DMS153 (cell line): ENCODE data around the gene IFT22.
"Not testable (repeated sequence)": the region's sequence is repeated elsewhere in the genome, so short reads cannot be mapped to it uniquely, and the experiment has no call there.

ENCODE experiments used
- DNase-seq: peaks from one replicate; lab custom pipeline; 2025; lab: John Stamatoyannopoulos, UW

IFT22 gene

DNA sequence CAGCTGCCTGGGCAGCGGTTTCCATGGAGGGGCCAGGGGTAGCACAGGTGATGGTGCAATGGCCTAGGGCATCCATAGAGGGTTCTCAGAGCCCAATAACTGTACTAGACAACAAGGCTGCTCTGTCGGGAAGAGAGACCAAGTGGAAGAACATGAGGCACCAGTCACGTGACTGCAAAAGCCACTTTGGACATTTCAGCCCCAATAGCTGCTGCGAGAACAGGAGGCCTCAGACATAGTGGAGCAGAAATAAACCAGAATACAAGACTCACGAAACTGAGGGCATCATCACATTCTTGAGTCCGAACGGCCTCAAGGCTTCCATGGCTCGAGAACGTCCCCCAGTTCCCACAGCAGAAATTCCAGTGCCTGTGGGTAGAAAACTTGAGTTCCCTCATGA, 44.5 kb downstream of the IFT22 start:
- no peak for DNase-seq

DNA sequence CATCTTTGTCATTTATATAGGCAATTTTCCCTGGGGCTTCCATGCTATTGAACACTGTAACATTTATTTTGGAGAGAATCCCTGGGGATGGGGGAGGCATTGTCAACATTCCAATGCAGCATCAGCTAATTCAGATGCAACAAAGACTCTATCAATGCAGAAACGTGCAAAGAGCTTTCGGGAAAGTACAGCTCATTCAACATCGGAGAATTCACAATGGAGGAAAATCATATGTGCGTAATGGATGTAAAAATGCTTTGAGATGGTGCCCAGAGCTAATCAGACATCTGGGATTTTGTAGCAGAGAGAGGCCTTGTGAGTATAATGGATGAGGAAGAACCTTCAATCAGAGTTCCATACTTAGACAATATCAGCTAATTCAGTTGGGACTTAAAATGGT, 48.4 kb downstream of the IFT22 start:
- DNase-seq, result no peak

DNA sequence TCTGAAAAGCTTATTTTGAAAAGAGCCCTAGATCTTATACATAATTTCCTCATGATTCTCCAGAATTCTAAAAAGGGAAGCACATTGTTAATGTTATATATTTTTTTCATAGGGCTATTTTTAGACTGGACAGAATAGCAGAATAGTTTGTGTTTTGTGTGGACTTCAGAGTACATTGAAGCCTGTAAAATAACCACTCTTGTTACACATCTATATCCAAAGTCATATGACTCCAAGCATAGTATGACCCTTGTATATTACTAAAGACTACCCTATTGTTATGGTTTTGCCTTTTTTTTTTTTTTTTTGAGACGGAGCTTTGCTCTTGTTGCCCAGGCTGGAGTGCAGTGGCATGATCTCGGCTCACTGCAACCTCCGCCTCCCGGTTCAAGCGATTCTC, 50.6 kb downstream of the IFT22 start:
- DNase-seq, result no peak

DNA sequence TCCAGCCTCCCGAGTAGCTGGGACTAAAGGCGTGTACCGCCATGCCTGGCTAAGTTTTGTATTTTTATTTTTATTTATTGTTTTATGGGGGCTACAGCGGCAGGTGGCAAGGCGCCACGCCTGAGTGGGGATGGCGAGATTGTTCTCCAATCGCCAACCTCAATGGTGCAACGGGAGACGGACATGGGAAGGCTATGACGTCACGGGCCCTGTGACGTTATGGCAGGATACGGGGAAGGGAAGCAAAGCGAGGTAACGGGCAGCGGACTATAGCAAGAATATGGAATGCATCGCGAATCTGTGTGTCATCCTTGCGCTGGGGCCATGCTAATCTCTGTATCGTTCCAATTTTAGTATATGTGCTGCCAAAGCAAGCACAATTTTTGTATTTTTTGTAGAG, 51.9 kb downstream of the IFT22 start:
- DNase-seq, result no peak

- DNase-seq, result no peak
Measured at GRCh38 chr7:101265622-101266516, 55.7 kb downstream of the IFT22 start.

- DNase-seq, result not testable (repeated sequence)
Measured at GRCh38 chr7:101264102-101264706, 57.4 kb downstream of the IFT22 start.
